CD4-positive, alpha-beta T cell treated with Interleukin-1 beta for 1 hour (primary cell): ENCODE results near the gene SERPINB6.
"Not testable (repeated sequence)": the region's sequence is repeated elsewhere in the genome, so short reads cannot be mapped to it uniquely, and the experiment has no call there.

ENCODE experiments used
- DNase-seq, 2 donors: peaks; one replicate each; pipeline ENCODE4 v3.0.0-alpha.2; 2020 to 2022

The SERPINB6 gene

GRCh38 chr6:2901645-2902502 lies 69.5 kb downstream of the SERPINB6 start:
- not testable (repeated sequence) for DNase-seq

- DNase-seq: no peak
Measured at GRCh38 chr6:2900821-2901644, 70.3 kb downstream of the SERPINB6 start.

- DNase-seq: no peak
Measured at GRCh38 chr6:2900221-2900807, 71.1 kb downstream of the SERPINB6 start.

GRCh38 chr6:2899596-2899995 lies 71.8 kb downstream of the SERPINB6 start:
- DNase-seq: no peak
